PFSK-1 (cell line): ENCODE results near the gene FMN1.

Experiments used
- POLR2AphosphoS5 ChIP-seq: IDR thresholded peaks from 2 replicates; pipeline ENCODE4 v1.6.1; 2012; ENCODE audit warnings: low read depth, mild to moderate bottlenecking, control low read depth, low read length, moderate library complexity
- SIN3A ChIP-seq: IDR thresholded peaks from 2 replicates; pipeline ENCODE4 v1.6.1; 2012; ENCODE audit warnings: mild to moderate bottlenecking, low read length, moderate library complexity, borderline replicate concordance; ENCODE audit not compliant: insufficient read depth
- TAF1 ChIP-seq: IDR thresholded peaks from 2 replicates; pipeline ENCODE4 v1.6.1; 2012; ENCODE audit warnings: low read length, control low read depth, borderline replicate concordance; ENCODE audit not compliant: insufficient read depth
- TF ChIP-seq, protein P1 (sequence below), 2 experiments: IDR thresholded peaks; 2 replicates each; pipeline versions ENCODE4 v1.6.1 to v1.8.0; 2011 to 2012; ENCODE audit warnings: low read depth in 2 of 2, low read length in 2 of 2, control low read depth in 1 of 2, inconsistent platforms in 1 of 2, mild to moderate bottlenecking in 1 of 2, moderate library complexity in 1 of 2; ENCODE audit not compliant: insufficient read depth in 1 of 2

DNA sequence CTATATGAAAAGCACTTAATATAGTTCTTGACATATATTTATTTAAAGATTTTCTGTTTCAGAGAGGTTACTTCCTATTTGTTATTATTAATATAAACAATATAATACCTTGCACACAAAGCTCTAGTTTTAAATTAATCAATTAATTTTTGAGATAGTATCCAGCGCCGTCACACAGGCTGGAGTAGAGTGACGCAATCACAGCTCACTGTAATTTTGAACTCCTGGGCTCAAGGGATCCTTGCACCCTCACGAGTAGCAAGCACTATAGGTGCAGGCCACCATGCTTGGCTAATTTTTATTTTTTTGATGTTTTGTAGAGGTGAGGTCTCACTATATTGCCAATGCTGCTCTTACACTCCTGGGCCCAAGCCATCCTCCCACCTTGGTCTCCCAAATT, 267.4 kb downstream of the FMN1 start:
- TF ChIP-seq TAF1 (no peak), POLR2AphosphoS5 (no peak), SIN3A (no peak)
- TF ChIP-seq, protein P1, sequence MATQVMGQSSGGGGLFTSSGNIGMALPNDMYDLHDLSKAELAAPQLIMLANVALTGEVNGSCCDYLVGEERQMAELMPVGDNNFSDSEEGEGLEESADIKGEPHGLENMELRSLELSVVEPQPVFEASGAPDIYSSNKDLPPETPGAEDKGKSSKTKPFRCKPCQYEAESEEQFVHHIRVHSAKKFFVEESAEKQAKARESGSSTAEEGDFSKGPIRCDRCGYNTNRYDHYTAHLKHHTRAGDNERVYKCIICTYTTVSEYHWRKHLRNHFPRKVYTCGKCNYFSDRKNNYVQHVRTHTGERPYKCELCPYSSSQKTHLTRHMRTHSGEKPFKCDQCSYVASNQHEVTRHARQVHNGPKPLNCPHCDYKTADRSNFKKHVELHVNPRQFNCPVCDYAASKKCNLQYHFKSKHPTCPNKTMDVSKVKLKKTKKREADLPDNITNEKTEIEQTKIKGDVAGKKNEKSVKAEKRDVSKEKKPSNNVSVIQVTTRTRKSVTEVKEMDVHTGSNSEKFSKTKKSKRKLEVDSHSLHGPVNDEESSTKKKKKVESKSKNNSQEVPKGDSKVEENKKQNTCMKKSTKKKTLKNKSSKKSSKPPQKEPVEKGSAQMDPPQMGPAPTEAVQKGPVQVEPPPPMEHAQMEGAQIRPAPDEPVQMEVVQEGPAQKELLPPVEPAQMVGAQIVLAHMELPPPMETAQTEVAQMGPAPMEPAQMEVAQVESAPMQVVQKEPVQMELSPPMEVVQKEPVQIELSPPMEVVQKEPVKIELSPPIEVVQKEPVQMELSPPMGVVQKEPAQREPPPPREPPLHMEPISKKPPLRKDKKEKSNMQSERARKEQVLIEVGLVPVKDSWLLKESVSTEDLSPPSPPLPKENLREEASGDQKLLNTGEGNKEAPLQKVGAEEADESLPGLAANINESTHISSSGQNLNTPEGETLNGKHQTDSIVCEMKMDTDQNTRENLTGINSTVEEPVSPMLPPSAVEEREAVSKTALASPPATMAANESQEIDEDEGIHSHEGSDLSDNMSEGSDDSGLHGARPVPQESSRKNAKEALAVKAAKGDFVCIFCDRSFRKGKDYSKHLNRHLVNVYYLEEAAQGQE (IDR thresholded peaks at IDR 0.05; ENCODE audit: insufficient read depth in 1 of 2, low read depth in 2 of 2, low read length in 2 of 2), result no peak
